NCI-H1048 (cell line): ENCODE measurements around the gene TMPRSS6.

Experiments
- DNase-seq: peaks from one replicate; lab custom pipeline; 2025; lab: John Stamatoyannopoulos, UW

Gene TMPRSS6

GRCh38 chr22:37065180-37065579 is 44.3 kb downstream of the TMPRSS6 start:
- no peak for DNase-seq

GRCh38 chr22:37064553-37064952 is 45.0 kb downstream of the TMPRSS6 start:
- no peak for DNase-seq

- DNase-seq = no peak
Measured at GRCh38 chr22:37063431-37064420, 45.8 kb downstream of the TMPRSS6 start.

DNA sequence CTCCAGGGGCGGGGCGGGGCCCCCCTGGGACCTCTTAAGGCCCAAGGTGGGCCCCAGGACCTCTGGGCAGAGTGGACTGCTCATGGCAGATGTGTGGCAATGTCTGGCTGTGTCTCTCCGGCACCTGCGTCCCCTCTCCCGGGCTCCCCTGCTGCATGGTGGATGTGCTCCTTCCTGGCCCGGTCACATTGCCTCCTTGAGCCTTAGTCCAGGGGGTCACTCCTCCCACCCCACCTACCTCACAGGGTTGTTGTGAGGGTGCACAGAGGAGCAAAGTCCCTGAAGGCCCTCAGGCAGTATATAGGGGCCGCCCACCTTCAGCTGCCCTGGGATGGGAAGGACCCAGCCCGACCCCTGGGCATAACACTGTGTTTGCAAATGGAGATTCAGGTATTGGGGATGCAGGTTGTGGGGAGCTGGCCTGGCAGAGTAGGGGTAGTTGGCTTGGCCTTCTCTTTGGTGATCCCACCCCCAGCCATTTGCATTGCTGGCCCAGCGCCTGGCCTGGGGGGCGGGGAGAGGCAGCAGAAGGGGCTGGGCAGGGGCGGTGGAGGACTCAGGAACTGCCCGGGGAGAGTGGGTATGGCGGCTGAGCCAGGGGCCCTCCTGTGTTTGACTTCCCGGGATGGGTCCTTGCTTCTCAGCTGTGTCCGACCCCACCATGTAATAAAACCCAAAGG is 46.7 kb downstream of the TMPRSS6 start:
- no peak for DNase-seq

GRCh38 chr22:37062376-37062675 is 47.2 kb downstream of the TMPRSS6 start:
- no peak for DNase-seq

DNA sequence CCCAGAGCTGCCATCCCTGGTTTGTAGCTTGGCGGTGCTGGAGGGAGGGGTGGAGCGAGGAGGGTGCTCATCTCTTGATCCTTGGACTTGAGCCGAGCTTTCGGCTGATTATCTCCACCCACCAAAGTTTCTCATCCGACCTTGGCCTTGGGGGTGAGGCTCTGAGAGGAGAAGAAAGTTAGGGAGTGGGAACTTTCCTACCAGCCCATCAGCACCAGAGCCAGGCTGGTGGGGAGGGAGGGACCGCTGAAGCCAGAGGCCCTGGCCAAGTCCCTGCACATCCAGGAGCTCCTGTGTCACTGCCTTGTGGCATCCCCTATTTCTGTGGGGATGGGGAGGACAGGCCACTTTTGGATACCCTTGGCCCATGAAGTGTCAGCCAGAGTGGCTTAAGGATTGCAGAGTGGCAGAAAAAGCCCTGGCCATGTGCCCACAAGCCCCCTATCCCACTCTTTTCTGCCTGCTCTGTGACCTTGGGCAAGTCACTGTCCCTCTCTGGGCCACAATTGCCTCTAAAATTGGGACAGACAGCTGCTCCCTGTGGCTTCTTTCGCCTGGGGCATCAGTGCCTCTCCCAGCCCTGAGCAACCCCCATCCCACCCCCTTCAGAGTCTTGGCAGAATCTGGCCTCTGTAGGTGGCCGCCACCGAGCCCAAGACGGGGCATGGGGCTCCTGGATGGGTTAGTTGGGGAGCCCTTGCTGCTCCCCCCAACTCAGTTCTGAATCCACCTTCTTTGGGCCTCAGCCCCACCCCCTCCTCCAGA is 47.7 kb downstream of the TMPRSS6 start:
- no peak for DNase-seq

GRCh38 chr22:37060801-37061610 is 48.5 kb downstream of the TMPRSS6 start:
- no peak for DNase-seq

DNA sequence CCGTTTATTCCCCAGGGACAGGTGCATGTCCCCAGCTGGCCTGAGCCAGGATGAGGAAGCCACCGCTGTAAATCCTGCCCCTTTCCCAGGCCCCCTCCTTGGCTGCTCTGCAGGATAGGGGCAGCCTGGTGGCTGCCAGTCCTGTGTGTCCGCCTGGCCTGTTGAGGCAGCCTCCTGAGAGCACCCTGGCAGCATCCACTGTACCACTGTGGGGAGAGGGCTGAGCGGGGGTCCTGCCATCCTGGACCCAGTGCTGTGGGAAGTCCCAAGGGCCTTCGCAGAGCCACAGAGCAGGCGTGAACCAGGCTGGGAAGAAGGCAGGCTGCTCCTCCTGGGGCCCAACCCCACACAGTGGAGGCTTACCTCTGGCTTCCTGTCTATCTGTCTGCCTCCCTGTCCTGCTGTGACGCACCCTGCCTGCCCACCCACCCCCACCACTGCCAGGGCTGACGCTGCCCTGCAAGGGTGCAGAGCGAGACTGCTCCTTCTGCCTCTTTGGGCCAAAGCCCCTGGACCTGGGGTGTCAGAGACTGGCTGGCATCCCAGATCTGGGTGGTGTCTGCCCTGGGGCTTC is 49.5 kb downstream of the TMPRSS6 start:
- no peak for DNase-seq

DNA sequence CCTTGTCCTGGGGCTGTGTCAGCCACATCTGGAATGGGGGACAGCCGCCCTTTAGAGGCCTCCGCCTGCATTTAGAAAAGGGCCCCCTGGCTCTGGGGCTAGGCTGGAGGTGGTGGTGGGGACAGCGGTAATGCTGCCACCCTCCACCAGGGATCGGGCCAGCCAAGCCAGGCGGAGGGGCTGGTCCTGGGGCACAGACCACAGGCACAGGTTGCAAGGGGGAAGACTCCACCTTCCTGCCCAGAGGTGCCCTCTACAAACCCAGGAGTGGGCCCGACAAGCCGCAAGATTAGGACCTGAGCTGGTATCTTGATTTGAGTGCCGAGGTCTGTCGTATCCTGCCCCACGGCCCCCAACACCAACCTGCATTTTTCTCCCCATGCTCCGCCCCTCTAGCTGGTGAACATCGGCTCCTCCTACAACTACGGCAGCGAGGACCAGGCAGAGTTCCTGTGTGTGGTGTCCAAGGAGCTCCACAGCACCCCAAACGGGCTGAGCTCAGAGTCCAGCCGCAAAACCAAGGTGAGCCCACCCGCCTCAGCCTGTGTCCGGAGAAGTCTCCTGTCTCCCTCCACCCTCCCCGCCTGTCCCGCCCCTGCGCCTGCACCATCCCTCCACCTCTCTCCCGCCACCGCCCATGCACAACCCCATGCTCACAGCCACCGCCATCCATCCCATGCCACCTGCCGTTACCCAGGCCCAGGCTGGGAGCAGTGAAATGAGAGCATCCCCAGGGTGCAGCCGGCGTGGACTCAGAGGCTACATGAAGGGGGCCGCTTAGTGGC is 50.4 kb downstream of the TMPRSS6 start:
- DNase-seq = no peak

DNA sequence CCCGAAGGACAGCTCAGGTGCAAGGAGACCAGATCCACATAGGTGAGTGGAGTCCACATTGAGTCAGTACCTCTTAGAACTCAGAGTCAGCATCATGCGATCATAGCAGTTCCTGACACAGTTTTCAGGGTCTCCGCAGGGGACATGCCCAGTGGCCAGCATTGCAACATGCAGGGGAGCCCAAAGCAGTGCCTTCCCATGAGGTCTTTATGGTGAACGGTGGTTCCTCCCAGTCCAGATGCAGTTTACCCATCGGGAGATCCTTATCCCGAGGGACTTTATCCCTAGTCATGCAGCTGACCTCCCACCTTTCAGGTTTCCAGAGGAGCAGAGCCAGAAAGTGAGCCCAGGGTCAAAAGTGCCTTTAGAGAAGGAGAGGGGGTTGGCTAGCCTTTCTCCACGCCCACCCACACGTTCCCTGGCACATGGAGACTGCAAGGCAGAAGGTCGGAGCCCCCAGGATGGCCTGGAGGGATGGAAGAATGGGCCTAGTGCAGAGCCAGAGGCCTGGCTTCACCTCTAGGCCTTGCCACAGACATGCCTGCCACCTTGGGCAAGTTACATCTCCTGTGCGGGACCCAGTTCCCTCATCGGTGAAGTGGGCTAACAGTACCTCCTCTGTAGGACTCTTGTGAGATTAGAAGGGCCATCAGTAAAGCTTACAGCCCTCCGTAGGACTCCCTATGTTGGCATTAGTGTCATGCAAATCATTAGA is 51.6 kb downstream of the TMPRSS6 start:
- DNase-seq = no peak

DNA sequence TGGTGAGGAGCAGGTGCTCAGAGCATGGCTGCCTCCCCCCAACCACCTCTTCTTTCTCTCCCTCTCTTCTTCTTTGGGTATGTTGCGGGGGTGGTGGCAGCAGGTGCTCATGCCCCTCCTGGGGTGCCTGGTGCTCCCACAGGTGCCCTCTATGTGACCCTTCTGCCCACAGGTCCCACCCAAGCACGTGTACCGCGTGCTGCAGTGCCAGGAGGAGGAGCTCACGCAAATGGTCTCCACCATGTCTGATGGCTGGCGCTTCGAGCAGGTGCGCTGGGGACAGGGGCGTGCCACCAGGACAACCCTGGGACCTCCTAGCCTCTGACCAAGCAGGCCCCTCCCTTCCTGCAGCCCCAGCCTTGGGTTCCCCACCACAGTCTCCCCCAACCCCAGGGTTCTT is 52.3 kb downstream of the TMPRSS6 start:
- DNase-seq = no peak

DNA sequence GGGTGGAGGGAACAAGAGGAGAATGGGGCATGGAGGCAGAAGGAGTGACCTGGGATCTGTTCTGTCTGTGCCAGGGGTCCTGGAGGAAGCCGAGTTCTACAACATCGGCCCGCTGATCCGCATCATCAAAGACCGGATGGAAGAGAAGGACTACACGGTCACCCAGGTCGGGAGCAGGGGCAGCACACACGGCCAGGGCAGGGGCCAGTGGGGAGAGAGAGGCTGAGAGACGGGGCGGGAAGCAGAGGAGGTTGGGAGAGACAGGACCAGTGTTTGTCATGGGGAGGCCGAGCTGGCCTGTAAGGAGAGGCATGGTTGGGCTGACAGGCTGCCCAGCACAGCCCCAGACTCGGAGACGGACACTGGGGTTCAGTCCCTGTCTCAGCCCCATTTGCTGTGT is 53.3 kb downstream of the TMPRSS6 start:
- DNase-seq = no peak

DNA sequence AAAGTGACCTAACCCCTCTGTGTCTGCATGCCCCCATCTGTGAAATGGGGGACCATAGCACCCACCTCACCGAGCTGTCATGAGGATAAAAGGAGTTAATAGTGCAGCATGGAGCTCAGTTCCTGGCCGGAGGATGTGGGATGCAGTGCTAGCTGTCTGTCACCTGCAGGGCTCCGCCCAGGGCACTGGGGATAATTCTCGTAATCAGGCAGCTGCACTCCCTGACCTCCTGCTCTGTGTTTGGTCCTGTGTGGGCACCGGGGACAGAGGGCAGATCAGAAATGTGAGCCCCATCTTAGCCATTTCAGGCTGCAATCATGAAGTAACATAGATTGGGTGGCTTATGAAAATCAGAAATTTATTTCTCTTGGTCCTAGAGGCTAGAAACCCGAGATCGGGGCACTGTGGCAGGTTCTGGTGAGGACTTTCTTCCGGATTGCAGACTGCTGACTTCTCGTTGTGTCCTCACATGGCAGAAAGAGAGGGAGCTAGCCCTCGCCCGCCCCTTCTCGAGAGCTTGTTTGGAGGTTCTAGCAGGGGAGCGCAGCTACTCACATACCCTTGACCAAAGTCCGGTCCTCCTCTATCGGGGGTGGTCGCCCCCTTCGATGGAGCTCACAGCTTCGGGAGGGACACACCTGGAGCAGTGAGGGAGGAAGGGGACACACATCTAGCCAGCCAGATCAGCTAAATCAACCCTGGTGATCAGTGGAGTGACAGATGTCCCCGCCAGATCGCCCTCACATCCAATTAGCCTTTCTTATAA is 54.7 kb downstream of the TMPRSS6 start:
- DNase-seq = no peak

- DNase-seq = no peak
Measured at GRCh38 chr22:37054056-37054395, 55.5 kb downstream of the TMPRSS6 start.

- no peak for DNase-seq
Measured at GRCh38 chr22:37053310-37054055, 56.0 kb downstream of the TMPRSS6 start.

- DNase-seq = no peak
Measured at GRCh38 chr22:37052386-37053309, 56.9 kb downstream of the TMPRSS6 start.
